GM15510 (cell line): ENCODE data around the gene CACNA1G.

Source experiments
- POLR2A ChIP-seq: IDR thresholded peaks from 3 replicates; pipeline ENCODE4 v1.6.1; 2011; ENCODE audit warnings: borderline replicate concordance; ENCODE audit not compliant: insufficient read length; ENCODE audit errors: extremely low read depth

The CACNA1G gene

DNA sequence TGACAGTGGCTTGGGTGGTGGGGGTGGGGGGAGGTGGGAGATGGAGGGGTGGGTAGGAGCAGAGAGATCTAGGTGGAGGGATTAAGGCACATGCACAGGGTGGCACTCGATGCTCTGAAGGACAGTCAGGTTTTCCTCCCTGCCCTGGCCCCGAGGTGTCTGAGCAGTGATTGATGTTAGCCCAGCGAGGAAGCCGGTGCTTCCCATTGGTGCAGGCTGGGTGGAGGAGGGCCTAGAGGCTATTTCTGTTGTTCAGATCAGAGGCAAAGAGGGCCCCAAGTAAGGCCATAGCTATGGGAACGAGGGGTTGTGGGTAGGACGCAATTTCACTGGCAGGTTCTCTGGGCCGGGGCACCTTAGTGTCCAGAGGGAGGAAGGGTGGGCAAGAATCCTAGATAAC is 23.1 kb downstream of the CACNA1G start:
- no peak for TF ChIP-seq POLR2A

DNA sequence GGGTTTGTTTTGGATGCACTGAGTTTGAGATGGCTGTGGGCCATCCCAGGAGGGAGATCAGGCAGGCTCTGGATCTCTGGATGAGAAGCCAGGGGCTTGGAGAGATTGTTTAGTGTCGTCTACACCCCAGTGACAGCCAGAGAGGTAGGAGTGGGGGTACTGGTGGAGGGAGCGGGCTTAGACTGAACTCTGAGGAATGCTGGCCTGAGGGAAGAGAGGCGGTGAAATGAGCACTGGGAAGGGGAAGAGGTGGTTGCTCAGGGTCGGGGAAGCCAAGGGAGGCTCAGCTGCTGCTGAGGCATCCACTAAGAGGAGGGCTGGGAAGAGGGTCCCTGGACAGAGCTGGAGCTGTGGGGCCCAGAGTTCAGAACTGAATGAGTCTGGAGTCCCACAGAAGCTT is 23.6 kb downstream of the CACNA1G start:
- TF ChIP-seq POLR2A = no peak

DNA sequence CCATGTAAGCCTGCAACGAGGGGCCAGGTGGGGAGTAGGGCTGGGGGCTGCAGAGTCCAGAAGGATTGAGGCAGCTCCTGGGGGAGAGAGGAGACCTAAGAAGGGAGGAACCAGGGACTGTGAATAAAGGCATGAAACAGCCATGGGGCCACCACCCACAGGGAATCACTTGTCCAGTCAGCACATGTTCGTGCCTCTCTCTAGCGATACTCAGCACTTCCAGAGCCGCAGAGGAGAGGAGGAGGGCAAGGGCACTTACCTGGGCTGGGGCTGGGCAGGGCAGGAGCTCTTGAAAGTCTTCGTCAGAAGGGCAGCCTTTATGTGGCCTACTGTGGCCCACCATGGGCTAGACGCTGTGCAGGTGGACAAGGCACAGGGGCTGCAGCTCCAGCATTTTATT is 24.2 kb downstream of the CACNA1G start:
- no peak for TF ChIP-seq POLR2A

DNA sequence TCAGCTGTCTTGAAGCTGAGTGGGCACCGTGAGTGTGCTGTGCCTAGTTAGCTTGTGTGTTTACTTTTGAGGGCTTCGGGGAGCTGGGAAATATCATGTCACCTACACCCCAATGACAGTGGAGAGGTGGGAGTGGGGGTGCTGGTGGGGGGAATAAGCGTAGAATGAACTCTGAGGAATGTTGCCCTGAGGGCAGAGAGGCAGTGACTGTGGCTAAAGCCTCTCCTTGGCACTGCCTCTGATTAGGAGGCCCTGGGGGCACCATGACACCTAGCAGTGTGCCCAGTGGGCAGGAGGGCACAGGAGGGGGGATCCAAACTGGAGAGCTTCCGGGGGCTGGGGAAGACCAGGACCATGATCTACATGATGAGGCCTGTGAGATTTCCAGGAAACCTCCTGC is 24.8 kb downstream of the CACNA1G start:
- TF ChIP-seq POLR2A = no peak

DNA sequence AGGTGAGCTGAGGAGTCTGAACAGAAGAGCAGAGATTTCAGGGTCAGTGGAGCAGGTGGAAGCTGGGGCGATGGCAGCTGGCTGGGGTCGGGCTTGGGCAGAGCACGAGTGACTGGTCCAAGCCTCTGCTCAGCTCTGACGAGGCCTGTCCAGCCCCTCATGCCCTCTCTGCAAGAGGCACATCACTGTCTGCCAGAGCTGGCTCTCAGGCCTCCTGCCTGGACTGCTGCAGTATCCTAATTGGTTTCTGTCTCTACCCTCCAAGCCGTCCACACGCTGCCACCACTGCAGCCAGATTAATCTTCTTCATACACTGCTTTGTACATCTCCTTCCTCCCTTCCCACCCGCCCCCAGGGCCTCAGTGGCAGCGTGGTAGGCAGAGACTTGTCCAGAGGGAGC is 25.4 kb downstream of the CACNA1G start:
- no peak for TF ChIP-seq POLR2A

DNA sequence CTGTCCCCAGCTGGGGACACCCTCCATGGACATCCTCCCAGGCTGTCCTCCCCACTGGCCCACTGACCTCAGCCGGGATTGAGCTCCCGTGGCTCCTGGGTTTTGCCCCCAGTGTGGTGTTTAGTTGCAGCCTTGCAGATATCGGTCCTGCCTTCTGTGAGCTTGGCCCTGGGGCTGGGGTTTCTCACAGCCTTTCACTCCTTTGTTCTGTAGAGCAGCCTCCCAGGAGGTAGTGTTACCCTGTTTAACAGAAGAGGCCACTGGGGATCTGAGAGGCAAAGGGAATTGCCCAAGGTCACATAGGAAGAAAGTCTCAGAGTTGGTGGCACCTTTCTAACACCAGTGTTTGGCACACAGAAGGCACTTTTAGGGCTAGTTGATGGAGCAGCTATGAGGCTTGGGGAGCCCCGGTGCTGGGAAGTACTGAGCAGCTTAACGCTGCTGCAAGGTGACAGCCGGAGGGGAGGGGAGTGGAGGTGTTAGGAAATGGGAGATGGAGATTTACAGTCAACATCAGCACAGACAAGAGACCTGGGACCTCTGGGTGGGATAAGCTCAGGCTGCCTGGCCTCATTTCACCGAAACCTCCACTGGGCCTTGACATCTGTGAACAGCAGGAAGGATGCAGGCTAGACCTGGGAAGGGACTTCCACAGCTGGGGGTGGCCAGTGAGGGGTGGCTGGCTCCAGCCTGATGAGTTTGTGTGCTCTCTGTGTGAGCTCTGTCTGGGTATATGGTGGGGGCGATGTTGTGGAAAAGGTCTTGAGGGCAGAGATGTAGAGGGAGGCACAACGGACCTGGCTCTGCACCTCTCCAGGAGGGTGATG is 26.1 kb downstream of the CACNA1G start:
- no peak for TF ChIP-seq POLR2A

DNA sequence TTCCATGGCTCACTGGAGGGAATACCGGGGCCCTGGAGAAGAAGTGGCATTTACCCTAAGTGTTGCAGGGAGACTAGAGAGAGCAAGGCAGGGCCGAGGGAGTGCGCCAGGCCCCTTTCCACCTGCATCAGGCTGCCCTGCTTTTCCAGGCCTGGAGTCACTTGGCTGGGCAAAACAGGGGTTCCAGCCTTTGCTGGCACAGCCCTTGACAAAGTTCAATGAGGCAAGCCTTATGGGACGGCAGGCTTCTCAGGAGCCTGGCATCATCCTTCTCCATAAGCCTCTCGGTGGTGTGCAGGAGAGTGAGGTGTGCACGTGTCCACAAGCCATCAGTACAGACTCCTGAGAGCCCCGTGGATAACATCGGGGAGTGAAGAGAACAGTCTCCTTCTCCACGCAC is 27.1 kb downstream of the CACNA1G start:
- no peak for TF ChIP-seq POLR2A

DNA sequence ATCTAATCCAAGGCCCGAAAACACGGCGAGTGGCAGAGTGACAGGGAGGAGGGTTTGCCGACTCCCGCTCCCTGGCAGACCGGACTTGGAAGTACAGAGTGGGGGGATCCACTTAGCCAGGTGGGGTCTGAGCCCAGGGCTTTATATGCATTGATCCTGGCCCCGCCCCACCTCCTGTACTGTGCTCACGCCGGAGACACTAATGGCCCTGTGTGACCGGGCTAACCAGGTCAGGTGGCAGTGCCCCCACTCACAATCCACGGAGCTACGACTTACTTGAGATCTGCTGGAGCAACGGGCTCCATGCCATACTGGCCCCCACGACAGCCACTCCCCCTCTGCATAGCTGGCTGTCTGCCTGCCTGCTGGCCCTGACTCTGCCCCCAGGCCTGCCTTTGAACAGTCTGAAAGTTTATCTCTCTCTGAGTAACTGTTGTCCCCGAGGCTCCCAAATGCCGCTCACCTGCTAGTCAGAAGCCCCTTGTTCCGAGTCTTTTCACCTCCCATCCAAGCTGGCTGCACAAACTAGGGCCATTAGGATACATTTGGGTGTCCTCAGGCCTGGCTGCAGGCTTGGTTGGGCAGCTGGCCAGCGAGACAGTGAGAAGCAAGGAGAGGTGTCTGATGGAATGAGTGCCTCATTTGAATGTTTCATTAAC is 28.0 kb downstream of the CACNA1G start:
- TF ChIP-seq POLR2A = no peak

DNA sequence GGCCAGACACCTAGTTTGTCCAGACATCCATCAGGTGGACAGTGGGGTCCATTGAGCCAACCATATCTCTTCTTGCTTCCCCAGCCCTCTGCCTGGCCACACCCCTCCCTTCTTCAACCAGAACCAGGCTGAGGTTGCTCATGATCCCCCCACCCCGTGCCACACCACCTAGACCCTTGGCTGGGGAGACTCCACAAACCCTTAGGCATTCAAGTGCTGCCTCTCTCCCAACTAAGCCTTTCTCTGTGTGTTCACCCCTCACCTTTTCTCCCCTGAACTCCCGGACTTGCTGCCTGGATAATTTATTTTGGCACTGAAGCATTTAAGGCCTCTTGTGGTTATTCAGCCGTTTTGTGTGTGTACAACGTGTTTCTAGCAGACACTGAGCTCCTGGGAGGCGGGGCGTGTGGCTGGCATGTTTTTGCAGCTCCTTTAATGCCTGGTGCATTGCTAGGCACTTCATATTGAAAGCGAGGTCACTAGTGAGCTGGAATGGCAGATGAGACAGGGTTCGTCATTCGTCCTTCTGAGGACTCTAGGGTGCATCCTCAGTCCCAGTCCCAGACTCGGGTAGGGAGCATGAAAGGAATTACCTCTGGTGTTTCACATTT is 28.7 kb downstream of the CACNA1G start:
- TF ChIP-seq POLR2A = no peak

DNA sequence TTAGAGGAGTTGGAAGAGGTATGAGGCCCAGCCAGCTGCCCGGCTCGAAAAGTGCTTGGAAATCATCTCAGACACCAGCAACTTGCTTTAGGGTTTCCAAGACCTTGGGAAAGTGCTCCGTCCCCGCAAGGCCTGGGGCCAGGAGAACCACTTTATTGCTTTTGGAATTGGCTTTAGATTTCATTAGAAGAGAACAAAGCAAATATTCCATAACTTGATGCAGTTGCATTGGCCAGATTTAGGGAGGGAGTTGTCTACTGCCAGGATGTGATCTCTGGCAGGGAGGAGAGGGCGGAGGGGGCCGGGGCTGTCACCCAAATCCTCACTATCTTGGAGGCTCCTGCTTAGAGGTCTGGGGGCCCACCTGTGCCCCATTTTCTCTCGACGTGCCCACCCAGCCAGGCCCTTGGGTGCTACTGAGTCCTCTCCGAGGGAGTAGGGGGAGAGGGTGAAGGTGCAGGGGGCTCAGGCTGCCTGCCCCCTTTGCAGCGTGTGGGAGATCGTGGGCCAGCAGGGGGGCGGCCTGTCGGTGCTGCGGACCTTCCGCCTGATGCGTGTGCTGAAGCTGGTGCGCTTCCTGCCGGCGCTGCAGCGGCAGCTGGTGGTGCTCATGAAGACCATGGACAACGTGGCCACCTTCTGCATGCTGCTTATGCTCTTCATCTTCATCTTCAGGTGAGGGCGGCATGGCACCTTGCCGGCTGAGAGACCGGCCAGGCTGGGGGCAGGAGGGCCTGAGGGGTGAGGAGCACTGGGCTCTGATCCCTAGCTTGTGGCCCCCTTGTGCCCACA is 30.6 kb downstream of the CACNA1G start:
- no peak for TF ChIP-seq POLR2A

DNA sequence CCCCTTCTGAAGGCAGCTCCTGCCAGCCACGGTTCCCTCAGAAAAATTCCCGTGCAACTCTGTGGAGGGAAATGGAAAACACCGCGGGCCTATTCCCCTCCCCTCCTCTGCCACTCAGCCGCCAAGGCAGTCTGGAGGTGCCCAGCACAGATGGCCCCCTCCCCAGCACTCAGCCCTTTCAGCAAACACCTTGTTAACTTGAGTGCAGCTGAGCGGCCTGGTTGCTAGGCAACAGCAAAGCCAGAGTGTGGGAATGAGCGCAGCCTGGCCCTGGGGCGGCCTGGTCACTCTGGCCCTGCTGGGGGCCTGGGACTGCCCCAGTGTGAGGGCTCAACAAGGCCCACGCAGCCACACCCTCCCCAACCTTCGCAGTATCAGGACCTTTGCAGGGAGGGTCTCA is 32.8 kb downstream of the CACNA1G start:
- no peak for TF ChIP-seq POLR2A

DNA sequence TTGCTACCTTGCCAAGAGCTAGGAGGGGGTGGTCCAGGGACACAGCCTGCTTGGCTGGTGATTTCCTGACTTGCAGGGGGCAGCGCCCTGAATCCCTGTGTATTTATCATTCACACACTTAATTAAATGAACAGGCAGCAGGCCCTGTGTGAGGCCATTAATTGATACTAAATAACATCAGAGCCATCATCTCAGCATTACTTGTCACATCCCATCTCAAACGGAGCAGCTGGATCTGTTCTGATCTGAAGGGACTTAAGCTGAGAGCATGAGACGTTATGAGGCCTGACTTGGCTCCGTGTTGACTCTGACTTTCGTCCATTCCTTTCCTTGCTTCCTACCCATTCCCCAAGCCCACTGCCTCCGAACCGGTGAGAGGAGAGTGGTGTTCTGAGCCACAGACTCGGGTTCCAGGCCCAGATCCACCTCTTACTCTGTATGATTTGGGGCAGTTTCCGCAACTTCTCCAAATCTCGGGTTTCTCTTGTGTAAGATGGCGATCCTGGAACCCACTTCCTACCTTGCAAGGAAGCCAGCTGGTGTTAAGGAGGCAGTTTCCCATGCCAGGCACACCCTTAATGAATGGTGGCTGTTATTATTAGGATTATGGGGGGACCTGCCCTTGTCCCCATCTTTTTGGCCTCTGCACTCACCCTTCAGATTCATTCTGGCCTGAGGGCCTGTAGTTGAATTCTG is 33.8 kb downstream of the CACNA1G start:
- no peak for TF ChIP-seq POLR2A

DNA sequence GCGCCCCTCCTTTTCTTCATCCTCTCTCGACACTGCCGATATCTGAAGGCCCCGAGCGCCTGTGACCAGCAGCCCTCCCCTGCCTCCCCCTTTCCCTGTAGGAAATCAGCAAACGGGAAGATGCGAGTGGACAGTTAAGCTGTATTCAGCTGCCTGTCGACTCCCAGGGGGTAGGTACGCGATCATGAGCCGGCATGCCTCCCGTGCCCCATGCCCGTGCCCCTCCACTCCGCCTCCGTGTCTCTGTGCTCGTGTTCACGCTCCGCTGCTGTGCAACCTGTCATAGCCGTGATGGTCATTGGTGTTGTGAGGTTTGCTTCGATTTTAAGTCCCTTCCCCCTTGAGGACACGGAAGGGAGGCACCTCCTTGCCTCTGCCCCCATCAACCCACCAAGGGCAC is 34.4 kb downstream of the CACNA1G start:
- no peak for TF ChIP-seq POLR2A
